ENCODE measurements around the gene ANXA5. TPM values are rescaled to one million over a fixed set of nuclear protein-coding genes. Genes with fewer than 3 reads are reported as not detected.

Gene ANXA5
- total and polyA plus RNA-seq, 9 of the 15 experiments (the other 6 are each of a cell fraction or from before 2014, with no cell fraction given): 49.9 to 131 (median 84.5) TPM

- TF ChIP-seq ATF3 (IDR thresholded peaks at IDR 0.05): peak; percentile 36
- TF ChIP-seq ATF3 (CRISPR knock-in tag; conservative IDR thresholded peaks at IDR 0.05): no peak
- TF ChIP-seq FOXK1 (CRISPR knock-in tag; IDR thresholded peaks at IDR 0.05; ENCODE audit: borderline replicate concordance): no peak
- no peak for TF ChIP-seq ZNF511 (CRISPR knock-in tag; IDR thresholded peaks at IDR 0.05)
- no peak for TF ChIP-seq PHTF2 (CRISPR knock-in tag; IDR thresholded peaks at IDR 0.05)
- TF ChIP-seq E2F6 (IDR thresholded peaks at IDR 0.05; ENCODE audit: borderline replicate concordance in 1 of 2, extremely low read depth in 1 of 2, insufficient read depth in 1 of 2, insufficient read length in 1 of 2, low read depth in 1 of 2, low read length in 1 of 2, poor library complexity in 1 of 2, severe bottlenecking in 1 of 2): no peak
- no peak for TF ChIP-seq SREBF1 (IDR thresholded peaks at IDR 0.05; ENCODE audit: borderline replicate concordance, low read depth, low read length)
- TF ChIP-seq IFI16 (CRISPR knock-in tag; IDR thresholded peaks at IDR 0.05): no peak
- peak; percentile 29 for TF ChIP-seq MAFG (tag; conservative IDR thresholded peaks at IDR 0.05)
- no peak for TF ChIP-seq RNF2 (IDR thresholded peaks at IDR 0.05)
- TF ChIP-seq GTF2E2 (tag; IDR thresholded peaks at IDR 0.05): no peak
- no peak for TF ChIP-seq GABPB1 (CRISPR knock-in tag; IDR thresholded peaks at IDR 0.05)
- peak; percentile 34; the same call in 1 of the 2 replicates for TF ChIP-seq C11orf30 (IDR thresholded peaks at IDR 0.05; ENCODE audit: low read depth)
- TF ChIP-seq SREBF2 (CRISPR knock-in tag; IDR thresholded peaks at IDR 0.05): no peak
- no peak for TF ChIP-seq RB1 (IDR thresholded peaks at IDR 0.05; ENCODE audit: low read depth)
- no peak for TF ChIP-seq ZNF174 (CRISPR knock-in tag; IDR thresholded peaks at IDR 0.05)
- no peak for TF ChIP-seq NR4A1 (CRISPR knock-in tag; IDR thresholded peaks at IDR 0.05)
- no peak for TF ChIP-seq NR4A1 (tag; IDR thresholded peaks at IDR 0.05)
- no peak for TF ChIP-seq MBD2 (IDR thresholded peaks at IDR 0.05; ENCODE audit: borderline replicate concordance, low read depth)
- no peak for TF ChIP-seq RBFOX2 (IDR thresholded peaks at IDR 0.05; ENCODE audit: low read depth, low read length)
- TF ChIP-seq TOE1 (IDR thresholded peaks at IDR 0.05; ENCODE audit: borderline replicate concordance): no peak
- no peak for TF ChIP-seq TOE1 (CRISPR knock-in tag; IDR thresholded peaks at IDR 0.05; ENCODE audit: borderline replicate concordance, low read depth)
These were observed 9.8 kb upstream of the ANXA5 start (continued) for GRCh38 chr4:121706595-121707021.
